ENCODE data around the gene PRAME.

DNA sequence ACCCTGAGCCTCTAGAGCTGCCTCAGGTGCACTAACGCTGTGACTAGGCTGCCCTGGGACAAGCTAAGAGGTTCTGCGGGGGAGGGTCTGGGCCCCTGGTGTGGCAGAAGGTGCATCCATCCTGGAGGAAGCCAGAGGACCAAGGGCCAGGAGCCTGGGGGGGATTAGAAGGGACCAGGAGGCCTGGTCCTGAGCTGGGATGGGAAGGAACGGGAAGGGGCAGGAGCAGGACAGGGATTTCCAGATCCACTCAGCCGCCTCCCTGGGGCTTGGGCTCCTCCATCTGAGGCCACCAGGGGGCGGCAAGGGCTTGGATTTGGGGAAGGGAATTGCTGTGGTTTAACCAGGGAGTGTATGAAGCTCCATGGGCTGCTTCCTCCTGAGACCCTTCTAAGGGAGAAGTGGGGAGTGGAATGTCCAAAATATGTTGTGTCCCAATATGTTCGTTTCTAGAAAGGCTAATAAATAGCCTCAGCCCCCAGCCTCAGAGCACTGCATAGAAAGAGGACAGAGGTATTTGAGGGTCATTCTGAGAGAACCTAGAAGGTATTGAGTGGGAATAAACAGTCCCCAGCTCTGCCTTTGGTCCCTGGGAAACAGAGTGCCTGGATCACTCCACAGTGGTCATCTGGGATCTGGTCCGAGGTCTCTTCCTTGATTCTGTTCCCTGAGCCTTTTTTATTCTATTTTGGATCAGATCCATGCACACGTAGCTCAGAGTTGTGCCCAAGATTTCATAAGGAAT is 17.4 kb upstream of the PRAME start:
- no peak for TF ChIP-seq POLR2AphosphoS5 (IDR thresholded peaks at IDR 0.05; ENCODE audit: low read depth)
- TF ChIP-seq, protein P1, sequence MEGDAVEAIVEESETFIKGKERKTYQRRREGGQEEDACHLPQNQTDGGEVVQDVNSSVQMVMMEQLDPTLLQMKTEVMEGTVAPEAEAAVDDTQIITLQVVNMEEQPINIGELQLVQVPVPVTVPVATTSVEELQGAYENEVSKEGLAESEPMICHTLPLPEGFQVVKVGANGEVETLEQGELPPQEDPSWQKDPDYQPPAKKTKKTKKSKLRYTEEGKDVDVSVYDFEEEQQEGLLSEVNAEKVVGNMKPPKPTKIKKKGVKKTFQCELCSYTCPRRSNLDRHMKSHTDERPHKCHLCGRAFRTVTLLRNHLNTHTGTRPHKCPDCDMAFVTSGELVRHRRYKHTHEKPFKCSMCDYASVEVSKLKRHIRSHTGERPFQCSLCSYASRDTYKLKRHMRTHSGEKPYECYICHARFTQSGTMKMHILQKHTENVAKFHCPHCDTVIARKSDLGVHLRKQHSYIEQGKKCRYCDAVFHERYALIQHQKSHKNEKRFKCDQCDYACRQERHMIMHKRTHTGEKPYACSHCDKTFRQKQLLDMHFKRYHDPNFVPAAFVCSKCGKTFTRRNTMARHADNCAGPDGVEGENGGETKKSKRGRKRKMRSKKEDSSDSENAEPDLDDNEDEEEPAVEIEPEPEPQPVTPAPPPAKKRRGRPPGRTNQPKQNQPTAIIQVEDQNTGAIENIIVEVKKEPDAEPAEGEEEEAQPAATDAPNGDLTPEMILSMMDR (conservative IDR thresholded peaks at IDR 0.05; ENCODE audit: low read depth in 2 of 2), result peak; percentile 74 to 77
- TF ChIP-seq EZH2phosphoT487 (IDR thresholded peaks at IDR 0.05; ENCODE audit: unreplicated experiment), result no peak
- TF ChIP-seq JUNB (IDR thresholded peaks at IDR 0.05; ENCODE audit: unreplicated experiment), result no peak
- TF ChIP-seq, protein P2, sequence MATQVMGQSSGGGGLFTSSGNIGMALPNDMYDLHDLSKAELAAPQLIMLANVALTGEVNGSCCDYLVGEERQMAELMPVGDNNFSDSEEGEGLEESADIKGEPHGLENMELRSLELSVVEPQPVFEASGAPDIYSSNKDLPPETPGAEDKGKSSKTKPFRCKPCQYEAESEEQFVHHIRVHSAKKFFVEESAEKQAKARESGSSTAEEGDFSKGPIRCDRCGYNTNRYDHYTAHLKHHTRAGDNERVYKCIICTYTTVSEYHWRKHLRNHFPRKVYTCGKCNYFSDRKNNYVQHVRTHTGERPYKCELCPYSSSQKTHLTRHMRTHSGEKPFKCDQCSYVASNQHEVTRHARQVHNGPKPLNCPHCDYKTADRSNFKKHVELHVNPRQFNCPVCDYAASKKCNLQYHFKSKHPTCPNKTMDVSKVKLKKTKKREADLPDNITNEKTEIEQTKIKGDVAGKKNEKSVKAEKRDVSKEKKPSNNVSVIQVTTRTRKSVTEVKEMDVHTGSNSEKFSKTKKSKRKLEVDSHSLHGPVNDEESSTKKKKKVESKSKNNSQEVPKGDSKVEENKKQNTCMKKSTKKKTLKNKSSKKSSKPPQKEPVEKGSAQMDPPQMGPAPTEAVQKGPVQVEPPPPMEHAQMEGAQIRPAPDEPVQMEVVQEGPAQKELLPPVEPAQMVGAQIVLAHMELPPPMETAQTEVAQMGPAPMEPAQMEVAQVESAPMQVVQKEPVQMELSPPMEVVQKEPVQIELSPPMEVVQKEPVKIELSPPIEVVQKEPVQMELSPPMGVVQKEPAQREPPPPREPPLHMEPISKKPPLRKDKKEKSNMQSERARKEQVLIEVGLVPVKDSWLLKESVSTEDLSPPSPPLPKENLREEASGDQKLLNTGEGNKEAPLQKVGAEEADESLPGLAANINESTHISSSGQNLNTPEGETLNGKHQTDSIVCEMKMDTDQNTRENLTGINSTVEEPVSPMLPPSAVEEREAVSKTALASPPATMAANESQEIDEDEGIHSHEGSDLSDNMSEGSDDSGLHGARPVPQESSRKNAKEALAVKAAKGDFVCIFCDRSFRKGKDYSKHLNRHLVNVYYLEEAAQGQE (IDR thresholded peaks at IDR 0.05; ENCODE audit: unreplicated experiment), result no peak
- TF ChIP-seq CREB1 (CRISPR knock-in tag; IDR thresholded peaks at IDR 0.05; ENCODE audit: low read depth), result no peak
- no peak for TF ChIP-seq EZH2 (IDR thresholded peaks at IDR 0.05; ENCODE audit: low read depth, unreplicated experiment)
- TF ChIP-seq, protein P3, sequence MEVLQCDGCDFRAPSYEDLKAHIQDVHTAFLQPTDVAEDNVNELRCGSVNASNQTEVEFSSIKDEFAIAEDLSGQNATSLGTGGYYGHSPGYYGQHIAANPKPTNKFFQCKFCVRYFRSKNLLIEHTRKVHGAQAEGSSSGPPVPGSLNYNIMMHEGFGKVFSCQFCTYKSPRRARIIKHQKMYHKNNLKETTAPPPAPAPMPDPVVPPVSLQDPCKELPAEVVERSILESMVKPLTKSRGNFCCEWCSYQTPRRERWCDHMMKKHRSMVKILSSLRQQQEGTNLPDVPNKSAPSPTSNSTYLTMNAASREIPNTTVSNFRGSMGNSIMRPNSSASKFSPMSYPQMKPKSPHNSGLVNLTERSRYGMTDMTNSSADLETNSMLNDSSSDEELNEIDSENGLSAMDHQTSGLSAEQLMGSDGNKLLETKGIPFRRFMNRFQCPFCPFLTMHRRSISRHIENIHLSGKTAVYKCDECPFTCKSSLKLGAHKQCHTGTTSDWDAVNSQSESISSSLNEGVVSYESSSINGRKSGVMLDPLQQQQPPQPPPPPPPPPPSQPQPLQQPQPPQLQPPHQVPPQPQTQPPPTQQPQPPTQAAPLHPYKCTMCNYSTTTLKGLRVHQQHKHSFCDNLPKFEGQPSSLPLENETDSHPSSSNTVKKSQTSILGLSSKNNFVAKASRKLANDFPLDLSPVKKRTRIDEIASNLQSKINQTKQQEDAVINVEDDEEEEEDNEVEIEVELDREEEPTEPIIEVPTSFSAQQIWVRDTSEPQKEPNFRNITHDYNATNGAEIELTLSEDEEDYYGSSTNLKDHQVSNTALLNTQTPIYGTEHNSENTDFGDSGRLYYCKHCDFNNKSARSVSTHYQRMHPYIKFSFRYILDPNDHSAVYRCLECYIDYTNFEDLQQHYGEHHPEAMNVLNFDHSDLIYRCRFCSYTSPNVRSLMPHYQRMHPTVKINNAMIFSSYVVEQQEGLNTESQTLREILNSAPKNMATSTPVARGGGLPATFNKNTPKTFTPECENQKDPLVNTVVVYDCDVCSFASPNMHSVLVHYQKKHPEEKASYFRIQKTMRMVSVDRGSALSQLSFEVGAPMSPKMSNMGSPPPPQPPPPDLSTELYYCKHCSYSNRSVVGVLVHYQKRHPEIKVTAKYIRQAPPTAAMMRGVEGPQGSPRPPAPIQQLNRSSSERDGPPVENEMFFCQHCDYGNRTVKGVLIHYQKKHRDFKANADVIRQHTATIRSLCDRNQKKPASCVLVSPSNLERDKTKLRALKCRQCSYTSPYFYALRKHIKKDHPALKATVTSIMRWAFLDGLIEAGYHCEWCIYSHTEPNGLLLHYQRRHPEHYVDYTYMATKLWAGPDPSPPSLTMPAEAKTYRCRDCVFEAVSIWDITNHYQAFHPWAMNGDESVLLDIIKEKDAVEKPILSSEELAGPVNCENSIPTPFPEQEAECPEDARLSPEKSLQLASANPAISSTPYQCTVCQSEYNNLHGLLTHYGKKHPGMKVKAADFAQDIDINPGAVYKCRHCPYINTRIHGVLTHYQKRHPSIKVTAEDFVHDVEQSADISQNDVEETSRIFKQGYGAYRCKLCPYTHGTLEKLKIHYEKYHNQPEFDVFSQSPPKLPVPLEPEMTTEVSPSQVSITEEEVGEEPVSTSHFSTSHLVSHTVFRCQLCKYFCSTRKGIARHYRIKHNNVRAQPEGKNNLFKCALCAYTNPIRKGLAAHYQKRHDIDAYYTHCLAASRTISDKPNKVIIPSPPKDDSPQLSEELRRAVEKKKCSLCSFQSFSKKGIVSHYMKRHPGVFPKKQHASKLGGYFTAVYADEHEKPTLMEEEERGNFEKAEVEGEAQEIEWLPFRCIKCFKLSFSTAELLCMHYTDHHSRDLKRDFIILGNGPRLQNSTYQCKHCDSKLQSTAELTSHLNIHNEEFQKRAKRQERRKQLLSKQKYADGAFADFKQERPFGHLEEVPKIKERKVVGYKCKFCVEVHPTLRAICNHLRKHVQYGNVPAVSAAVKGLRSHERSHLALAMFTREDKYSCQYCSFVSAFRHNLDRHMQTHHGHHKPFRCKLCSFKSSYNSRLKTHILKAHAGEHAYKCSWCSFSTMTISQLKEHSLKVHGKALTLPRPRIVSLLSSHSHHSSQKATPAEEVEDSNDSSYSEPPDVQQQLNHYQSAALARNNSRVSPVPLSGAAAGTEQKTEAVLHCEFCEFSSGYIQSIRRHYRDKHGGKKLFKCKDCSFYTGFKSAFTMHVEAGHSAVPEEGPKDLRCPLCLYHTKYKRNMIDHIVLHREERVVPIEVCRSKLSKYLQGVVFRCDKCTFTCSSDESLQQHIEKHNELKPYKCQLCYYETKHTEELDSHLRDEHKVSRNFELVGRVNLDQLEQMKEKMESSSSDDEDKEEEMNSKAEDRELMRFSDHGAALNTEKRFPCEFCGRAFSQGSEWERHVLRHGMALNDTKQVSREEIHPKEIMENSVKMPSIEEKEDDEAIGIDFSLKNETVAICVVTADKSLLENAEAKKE (CRISPR knock-in tag; IDR thresholded peaks at IDR 0.05), result no peak
- no peak for TF ChIP-seq STAT1 (IDR thresholded peaks at IDR 0.05; ENCODE audit: unreplicated experiment)
